GM20431 (cell line): ENCODE data around the gene LGALS13.

Experiments used
- in situ Hi-C: fragments of 300-500 bp; cut with MseI, MboI; formaldehyde crosslinking; loops from one replicate; pipeline ENCODE4 v1.15.0; 2020; ENCODE audit warnings: low sequenced_read_pairs; ENCODE audit not compliant: unreplicated experiment

LGALS13 gene, protein sequence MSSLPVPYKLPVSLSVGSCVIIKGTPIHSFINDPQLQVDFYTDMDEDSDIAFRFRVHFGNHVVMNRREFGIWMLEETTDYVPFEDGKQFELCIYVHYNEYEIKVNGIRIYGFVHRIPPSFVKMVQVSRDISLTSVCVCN

DNA sequence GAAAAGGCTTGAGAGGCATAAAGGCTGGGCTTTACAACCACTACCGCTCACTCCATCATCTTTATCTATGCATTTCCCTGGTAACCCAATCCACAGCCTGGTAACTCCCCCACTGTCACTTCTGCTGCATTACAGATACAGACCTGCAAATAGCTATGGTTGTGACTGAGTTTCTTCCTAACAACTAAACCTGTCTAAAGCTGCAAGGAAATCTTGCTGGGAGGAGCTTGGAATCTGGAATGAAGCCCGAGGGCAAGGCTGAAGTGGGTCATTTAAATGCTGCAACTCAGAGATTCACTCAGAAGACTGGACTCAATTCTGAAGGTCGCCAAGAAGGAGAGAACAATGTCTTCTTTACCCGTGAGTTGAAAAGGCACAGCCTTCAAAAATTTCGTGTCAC is at the start of gene LGALS13:
TSS of gene LGALS13 (plus strand) at position 301 of the 400 bp plus-strand sequence. CDS start at position 346, 45 bp downstream.
- in situ Hi-C loops = no loop called here

- in situ Hi-C loops = loop anchor here (5.0 to 25.0 kb wide), 2 partner anchors 119 to 209 kb away; no protein-coding TSS in a partner anchor
These were observed 49.2 kb upstream of the LGALS13 start for GRCh38 chr19:39553082-39553652.

DNA sequence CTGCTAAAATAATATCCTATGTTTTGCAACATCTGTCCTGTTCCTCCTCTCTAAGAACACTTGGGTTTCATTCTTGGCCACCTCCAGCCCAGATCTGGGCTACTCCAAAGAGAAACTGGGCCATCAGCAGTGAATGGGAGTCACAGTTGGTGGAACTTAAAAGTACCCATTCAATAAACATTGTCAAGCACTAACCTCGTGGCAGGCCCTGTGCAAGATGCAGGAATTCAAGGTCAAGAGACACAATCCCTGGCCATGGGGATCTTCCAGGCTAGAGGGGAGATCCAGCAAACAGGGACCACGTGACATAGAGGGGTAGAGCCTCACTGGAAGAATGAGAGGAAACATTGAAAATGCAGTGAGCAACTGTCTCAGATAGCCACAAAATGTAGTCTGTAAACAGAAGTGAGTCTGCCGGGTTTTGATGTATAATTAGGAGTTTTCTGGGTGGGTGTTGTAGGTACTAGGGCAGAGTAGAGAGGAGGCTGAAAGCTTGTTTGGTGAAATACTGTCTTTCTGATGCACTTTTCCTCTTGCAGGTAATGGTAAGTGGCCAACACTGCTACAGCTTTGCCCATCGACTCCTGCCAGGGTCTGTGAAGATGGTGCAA is 47.5 kb upstream of the LGALS13 start:
- in situ Hi-C loops = loop anchor here (5.0 to 25.0 kb wide), 2 partner anchors 117 to 207 kb away; no protein-coding TSS in a partner anchor

GRCh38 chr19:39555883-39556282 is 46.4 kb upstream of the LGALS13 start:
- in situ Hi-C loops = loop anchor here (25.0 kb wide), 1 partner anchor 206 kb away; no protein-coding TSS in a partner anchor

GRCh38 chr19:39557811-39558623 is 44.3 kb upstream of the LGALS13 start:
- in situ Hi-C loops = loop anchor here (25.0 kb wide), 1 partner anchor 204 kb away; no protein-coding TSS in a partner anchor

DNA sequence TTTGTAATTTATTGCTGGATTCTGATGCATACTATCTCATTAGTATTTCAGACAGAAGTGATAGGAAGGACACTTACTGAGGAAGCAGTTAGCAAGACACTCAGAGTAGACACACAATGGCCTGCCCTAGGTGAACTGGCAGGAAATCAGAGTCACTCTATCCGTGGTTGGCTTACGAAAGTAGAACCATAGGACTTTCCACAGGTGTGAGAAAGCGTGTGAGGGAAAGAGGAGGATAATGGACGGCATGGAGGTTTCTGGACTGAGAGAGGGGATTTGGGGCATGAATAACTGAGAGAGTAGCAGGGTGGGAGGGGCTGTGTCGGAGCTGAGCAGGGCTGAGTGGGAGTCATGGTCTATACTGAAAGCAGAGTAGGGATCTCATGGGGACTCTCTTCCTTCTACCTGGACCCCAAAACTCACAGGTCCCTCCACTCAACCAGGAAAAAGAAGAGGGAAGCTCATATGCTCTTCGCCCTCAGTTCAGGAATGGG is 43.7 kb upstream of the LGALS13 start:
- in situ Hi-C loops = loop anchor here (25.0 kb wide), 1 partner anchor 204 kb away; no protein-coding TSS in a partner anchor

DNA sequence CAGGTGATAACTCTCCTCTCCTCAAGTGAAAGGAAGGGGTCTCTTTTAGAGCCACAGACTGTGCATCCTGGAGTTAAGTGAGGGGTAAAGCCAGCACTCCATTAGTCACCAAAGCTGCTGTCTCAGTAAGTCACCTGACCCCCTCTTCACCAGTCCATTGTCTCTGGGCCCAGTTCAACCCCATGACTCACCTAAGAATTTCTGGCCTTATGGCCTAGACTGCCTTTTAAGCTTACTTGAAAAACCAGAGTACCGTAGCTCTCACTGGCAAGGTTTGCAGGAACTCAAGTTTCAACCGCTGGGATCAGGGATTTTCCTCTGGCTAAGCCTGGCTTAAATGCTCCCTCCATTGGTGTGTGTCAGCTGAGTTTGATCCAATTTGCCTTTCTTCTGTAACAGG is 38.9 kb upstream of the LGALS13 start:
- in situ Hi-C loops = loop anchor here (25.0 kb wide), 1 partner anchor 199 kb away; no protein-coding TSS in a partner anchor

GRCh38 chr19:39566064-39566463 is 36.3 kb upstream of the LGALS13 start:
- in situ Hi-C loops = loop anchor here (25.0 kb wide), 1 partner anchor 196 kb away; no protein-coding TSS in a partner anchor

DNA sequence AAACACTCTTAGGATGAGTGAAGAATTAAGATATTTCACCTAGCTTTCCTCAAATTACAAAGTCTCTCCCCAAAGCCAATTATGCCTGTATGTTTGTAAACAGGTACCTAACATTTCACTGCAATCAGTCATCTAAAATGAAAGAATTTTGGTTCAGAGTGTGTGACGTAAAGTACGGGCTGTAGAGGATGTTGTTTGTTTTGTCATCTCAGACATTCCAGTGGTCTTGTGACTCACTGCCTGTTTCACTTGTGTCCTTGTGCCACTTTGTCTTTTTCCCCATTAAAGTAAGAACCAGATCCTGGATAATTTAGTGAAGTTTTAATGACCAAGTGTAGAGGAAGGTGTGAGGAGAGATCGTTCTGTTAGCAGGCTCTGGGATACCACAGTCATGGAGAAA is 33.7 kb upstream of the LGALS13 start:
- in situ Hi-C loops = loop anchor here (25.0 kb wide), 1 partner anchor 194 kb away; no protein-coding TSS in a partner anchor

- in situ Hi-C loops = no loop called here
These were observed 19.9 kb upstream of the LGALS13 start for GRCh38 chr19:39582442-39582841.

- in situ Hi-C loops = no loop called here
These were observed 19.3 kb upstream of the LGALS13 start for GRCh38 chr19:39582891-39583625.

- in situ Hi-C loops = no loop called here
These were observed 14.8 kb upstream of the LGALS13 start for GRCh38 chr19:39587496-39587895.

DNA sequence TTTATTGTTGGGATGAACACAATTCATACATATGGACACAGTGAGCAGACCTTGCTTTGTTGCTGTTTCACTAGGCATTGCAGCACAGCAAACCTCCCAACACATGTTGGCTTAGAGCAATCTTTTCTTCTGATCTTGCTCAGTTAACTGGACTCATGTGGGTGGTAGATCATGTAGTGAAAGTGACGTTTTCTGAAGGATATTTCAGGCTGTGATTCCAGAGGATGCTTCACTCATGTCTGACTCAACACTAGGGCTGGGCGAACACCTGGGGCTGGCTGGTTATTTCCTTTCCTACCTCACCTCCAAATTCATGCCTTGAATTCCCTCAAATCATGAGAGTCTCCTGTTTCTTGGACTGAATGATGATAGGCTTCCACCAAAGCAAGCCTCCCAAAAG is 14.3 kb upstream of the LGALS13 start:
- in situ Hi-C loops = no loop called here

- in situ Hi-C loops = no loop called here
These were observed 12.1 kb upstream of the LGALS13 start for GRCh38 chr19:39590265-39590664.

GRCh38 chr19:39592381-39592780 is 9.9 kb upstream of the LGALS13 start:
- in situ Hi-C loops = no loop called here

DNA sequence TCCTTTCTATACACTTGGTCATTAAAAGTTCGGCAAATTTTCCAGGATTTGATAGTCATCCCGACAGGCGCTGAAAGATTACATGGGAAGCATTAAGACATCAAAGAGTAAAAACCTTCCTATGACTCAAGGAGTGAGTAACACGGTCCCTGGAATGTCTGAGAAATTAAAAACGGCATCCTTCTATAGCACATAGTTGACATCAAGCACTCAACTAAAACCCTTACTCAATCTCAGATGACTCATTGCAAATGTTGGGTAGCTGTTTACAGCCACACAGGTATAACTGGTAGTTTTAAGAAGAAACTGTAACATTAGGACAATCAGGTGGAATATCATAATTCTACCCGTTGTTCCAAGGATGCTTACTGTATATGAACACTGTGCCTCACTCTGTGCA is 6.4 kb upstream of the LGALS13 start:
- in situ Hi-C loops = no loop called here

- in situ Hi-C loops = no loop called here
These were observed 5.4 kb upstream of the LGALS13 start for GRCh38 chr19:39596911-39597310.

- in situ Hi-C loops = no loop called here
These were observed 3.2 kb upstream of the LGALS13 start for GRCh38 chr19:39599116-39599515.

DNA sequence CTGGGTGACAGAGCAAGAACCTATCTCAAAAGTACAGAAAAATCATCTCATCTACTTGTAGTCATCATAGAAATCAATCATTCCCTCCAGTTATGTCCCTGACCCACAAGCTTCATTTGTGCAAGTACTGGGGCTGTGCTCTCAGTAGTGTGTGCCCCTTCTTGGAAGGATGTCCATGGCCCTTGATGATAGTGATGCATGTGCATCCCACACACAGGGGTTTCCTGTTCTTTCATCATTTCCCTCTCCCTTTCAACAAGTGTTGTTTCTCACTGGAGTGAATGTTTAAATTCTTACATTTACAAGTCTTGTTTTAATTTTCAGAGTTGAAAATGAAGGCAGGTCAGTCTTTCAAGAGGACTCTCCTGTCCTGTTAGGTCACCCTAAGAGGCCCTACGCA is 1.5 kb downstream of the LGALS13 start:
- in situ Hi-C loops = no loop called here

DNA sequence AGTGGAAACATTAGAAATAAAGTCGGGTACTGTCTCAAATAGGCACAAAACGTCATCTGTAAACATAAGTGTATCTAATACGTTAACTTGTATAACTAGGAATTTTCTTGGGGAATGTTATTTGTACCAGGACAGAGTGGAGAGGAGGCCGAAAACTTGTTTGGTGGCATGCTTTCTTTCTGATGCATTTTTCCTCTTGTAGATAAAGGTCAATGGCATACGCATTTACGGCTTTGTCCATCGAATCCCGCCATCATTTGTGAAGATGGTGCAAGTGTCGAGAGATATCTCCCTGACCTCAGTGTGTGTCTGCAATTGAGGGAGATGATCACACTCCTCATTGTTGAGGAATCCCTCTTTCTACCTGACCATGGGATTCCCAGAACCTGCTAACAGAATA is 4.7 kb downstream of the LGALS13 start:
- in situ Hi-C loops = no loop called here
